Gastrocnemius medialis (tissue), 4 donors: Measurements from ENCODE around the gene STK39. TPM values are rescaled to one million over a fixed set of nuclear protein-coding genes. Genes with fewer than 3 reads are reported as not detected.

Experiments
- ATAC-seq, 2 donors: fragments of 150-250 bp; one replicate each; pipeline ENCODE4 v1.9.1; 2016
- DNase-seq, 2 donors: peaks; one replicate each; pipeline ENCODE4 v3.0.0-alpha.2; 2019
- H3K27ac ChIP-seq, 4 donors: fragments of 200-600 bp; sonication (generic); 1 replicate in 1 of 4; 2 replicates in 3 of 4; pipeline ENCODE4 v1.5.1; 2016 to 2018; ENCODE audit warnings: mild to moderate bottlenecking in 2 of 4, moderate library complexity in 1 of 4
- H3K27me3 ChIP-seq, 3 donors: fragments of 200-600 bp; sonication (generic) in 2 of 3; 1 replicate in 1 of 3; 2 replicates in 2 of 3; pipeline versions ENCODE4 v1.5.1 to v1.6.0; 2016 to 2019; ENCODE audit warnings: mild to moderate bottlenecking in 1 of 3, moderate library complexity in 1 of 3
- H3K36me3 ChIP-seq, 2 donors: fragments of 200-600 bp; sonication (generic) in 1 of 2; one replicate each; pipeline ENCODE4 v1.5.1; 2017 to 2018
- H3K4me1 ChIP-seq, 2 donors: fragments of 200-600 bp; sonication (generic) in 1 of 2; one replicate each; pipeline ENCODE4 v1.5.1; 2016 to 2017; ENCODE audit warnings: mild to moderate bottlenecking in 2 of 2
- H3K4me3 ChIP-seq, 4 donors: fragments of 200-600 bp; sonication (generic) in 3 of 4; 1 replicate in 1 of 4; 2 replicates in 3 of 4; pipeline ENCODE4 v1.5.1; 2016 to 2019; ENCODE audit warnings: mild to moderate bottlenecking in 2 of 4
- H3K9me3 ChIP-seq, 3 donors: fragments of 200-600 bp; sonication (generic) in 2 of 3; 1 replicate in 1 of 3; 2 replicates in 2 of 3; pipeline ENCODE4 v1.5.1; 2016 to 2019
- POLR2A ChIP-seq, 2 donors: fragments of 450-650 bp; IDR thresholded peaks; one replicate each; pipeline ENCODE4 v1.6.1; 2017; ENCODE audit warnings: antibody characterized with exemption in 2 of 2, mild to moderate bottlenecking in 2 of 2, moderate library complexity in 2 of 2
- in situ Hi-C, 4 donors: fragments of 200-750 bp; cut with MboI; loops; one replicate each; pipeline versions ENCODE4 v1.15.0 to v1.8.0; 2017; ENCODE audit warnings: low sequenced_read_pairs in 4 of 4
- intact Hi-C: fragments of 100-400 bp; cut with DNase I; formaldehyde crosslinking; loops from one replicate; pipeline ENCODE4 v1.15.1; 2023; ENCODE audit warnings: low total_unique reads
- total RNA-seq, 4 donors: library from RNA; depleted of rRNA; stranded (reverse); fragments of >200 nt; gene quantifications; one replicate each; pipeline versions ENCODE4 v1.1.0 to v1.2.3, GENCODE V29; 2016
- TF ChIP-seq, protein P1 (sequence below), 5 experiments: fragments of 450-650 bp in 3 of 5; fragments of 200-600 bp in 2 of 5; sonication (generic) in 2 of 5; IDR thresholded peaks in 4 of 5; conservative IDR thresholded peaks in 1 of 5; 1 replicate in 4 of 5; 2 replicates in 1 of 5; pipeline ENCODE4 v1.5.1; 2016 to 2019; ENCODE audit warnings: antibody characterized with exemption in 5 of 5, mild to moderate bottlenecking in 3 of 5, moderate library complexity in 3 of 5

Gene STK39
- total RNA-seq, 4 donors from 2014 or later, result 0.66 to 2.9 (median 1.9) TPM

DNA sequence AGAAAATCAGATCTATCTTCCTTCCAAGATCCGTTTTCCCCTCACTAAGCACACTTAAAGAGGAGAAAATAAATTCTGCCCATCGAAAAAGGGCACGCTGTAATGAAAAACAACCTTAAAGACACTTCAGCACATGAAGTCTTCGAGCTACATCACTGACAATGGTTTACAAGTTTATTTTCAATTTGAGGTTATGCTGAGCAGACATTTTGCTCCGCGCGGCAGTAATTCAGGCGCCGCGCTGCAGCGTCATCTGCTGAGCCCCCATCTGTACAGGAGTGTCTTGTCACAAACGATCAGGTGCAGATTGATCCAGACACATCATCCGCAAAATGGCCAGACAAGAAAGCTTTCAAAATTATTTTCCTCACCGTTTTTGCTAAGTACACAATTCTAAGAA is 341.7 kb downstream of the STK39 start:
- H3K9me3 ChIP-seq, result no peaks in the 10 kb centered on the region
- in situ Hi-C loops, result no loop called here
- ATAC-seq, result no peak
- DNase-seq, result no peak
- H3K4me1 ChIP-seq, result no peaks in the 10 kb centered on the region
- no peaks in the 10 kb centered on the region for H3K36me3 ChIP-seq
- H3K27ac ChIP-seq, result no peak overlapping the region
- H3K4me3 ChIP-seq, result no peak overlapping the region
- H3K27me3 ChIP-seq, result no peaks in the 10 kb centered on the region
- TF ChIP-seq, protein P1, sequence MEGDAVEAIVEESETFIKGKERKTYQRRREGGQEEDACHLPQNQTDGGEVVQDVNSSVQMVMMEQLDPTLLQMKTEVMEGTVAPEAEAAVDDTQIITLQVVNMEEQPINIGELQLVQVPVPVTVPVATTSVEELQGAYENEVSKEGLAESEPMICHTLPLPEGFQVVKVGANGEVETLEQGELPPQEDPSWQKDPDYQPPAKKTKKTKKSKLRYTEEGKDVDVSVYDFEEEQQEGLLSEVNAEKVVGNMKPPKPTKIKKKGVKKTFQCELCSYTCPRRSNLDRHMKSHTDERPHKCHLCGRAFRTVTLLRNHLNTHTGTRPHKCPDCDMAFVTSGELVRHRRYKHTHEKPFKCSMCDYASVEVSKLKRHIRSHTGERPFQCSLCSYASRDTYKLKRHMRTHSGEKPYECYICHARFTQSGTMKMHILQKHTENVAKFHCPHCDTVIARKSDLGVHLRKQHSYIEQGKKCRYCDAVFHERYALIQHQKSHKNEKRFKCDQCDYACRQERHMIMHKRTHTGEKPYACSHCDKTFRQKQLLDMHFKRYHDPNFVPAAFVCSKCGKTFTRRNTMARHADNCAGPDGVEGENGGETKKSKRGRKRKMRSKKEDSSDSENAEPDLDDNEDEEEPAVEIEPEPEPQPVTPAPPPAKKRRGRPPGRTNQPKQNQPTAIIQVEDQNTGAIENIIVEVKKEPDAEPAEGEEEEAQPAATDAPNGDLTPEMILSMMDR (IDR thresholded peaks at IDR 0.05 in 4 of 5, conservative IDR thresholded peaks at IDR 0.05 in 1 of 5), result no peak
- no peak for TF ChIP-seq POLR2A (IDR thresholded peaks at IDR 0.05)
- intact Hi-C loops, result no loop called here

Other genes with a start within 250 kb of the STK39 start
- 10 to 100 TPM; 11.9 to 18.0 (median 14.7) TPM for gene CERS6, start 208.7 kb upstream of the STK39 start, total RNA-seq